GM18507 (cell line): ENCODE measurements around the gene FOXA3.

Source experiments
- DNase-seq: peaks from one replicate; pipeline ENCODE4 v3.0.0; 2011; ENCODE audit warnings: low read depth; ENCODE audit not compliant: insufficient read length; ENCODE audit errors: extremely low spot score
- FAIRE-seq: peaks from 2 replicates; lab custom pipeline; 2011; peaks lifted over from hg19 to GRCh38; lab: Jason Lieb, UNC

FOXA3 gene

GRCh38 chr19:45826934-45827333, 37.2 kb upstream of the FOXA3 start:
- no peak for FAIRE-seq
- DNase-seq: no peak

GRCh38 chr19:45827459-45828093, 36.5 kb upstream of the FOXA3 start:
- FAIRE-seq (no peak), DNase-seq (no peak)

GRCh38 chr19:45828523-45828922, 35.6 kb upstream of the FOXA3 start:
- FAIRE-seq (no peak), DNase-seq (no peak)

- FAIRE-seq (no peak), DNase-seq (no peak)
Observed at GRCh38 chr19:45828945-45829344, 35.2 kb upstream of the FOXA3 start.

DNA sequence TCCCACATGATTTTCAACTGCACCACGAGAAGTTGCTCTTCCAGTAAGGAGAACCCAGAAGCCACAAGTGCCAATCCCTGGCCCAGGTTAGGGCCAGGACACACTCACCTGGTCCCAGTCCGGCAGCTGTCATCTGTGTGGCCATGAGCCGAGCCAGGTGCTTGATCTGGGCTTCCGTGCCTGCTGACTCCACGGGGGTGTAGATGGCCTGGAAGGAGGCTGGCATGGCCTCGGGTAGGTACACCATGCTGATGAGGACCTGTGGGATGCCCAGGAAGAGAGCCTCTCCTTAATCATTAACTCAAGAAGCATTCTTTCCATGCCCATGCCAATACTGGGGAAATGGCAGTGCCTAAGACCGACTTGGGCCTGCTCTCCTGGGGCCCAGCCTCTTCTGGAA, 29.2 kb upstream of the FOXA3 start:
- FAIRE-seq: no peak

DNA sequence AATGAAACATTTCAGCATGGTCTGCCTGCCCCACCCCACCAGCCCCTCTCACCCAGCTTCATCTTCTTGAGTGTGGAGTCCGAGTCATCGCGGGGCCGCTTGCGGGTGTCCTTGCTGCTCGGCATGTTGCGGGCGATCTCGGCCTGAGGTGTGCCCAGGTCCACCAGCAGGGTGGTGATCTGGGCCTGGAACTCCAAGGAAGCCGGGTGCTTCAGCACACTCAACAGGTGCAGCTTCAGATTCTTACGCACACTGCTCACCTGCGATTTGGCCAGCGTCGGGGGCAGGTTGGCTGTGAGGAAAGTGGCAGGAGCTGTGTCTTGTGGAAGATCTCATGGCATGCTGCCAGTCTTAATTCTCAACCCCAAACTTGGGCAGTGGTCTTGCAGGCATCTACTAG, 21.9 kb upstream of the FOXA3 start:
- FAIRE-seq: no peak
- DNase-seq: no peak

More for the DNA sequence above, 29.2 kb upstream of the FOXA3 start:
- DNase-seq: no peak

DNA sequence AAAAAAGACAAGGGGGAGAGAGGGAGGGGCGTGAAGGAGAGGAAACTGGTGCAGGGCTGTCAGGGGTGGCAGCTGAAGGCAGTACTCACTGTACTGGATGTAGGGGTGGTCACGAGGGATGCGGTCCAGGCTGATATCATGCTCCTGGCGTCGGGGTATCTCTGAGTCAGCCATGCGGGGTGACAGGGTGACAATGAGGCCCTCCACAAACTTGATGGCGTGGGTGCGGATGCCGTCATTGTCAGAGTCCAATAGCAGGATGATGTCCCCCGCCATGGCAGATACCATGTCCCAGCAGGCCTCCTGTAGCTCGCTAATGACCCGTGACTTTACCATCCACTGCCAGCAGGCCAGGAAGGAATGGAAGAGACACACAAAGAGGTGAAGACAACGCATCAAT, 16.5 kb upstream of the FOXA3 start:
- no peak for DNase-seq
- no peak for FAIRE-seq

- FAIRE-seq (no peak), DNase-seq (no peak)
Observed at GRCh38 chr19:45848922-45849321, 15.2 kb upstream of the FOXA3 start.

- no peak for DNase-seq
- no peak for FAIRE-seq
Observed at GRCh38 chr19:45852145-45852750, 11.9 kb upstream of the FOXA3 start.

- DNase-seq: no peak
- no peak for FAIRE-seq
Observed at GRCh38 chr19:45852983-45853382, 11.1 kb upstream of the FOXA3 start.

DNA sequence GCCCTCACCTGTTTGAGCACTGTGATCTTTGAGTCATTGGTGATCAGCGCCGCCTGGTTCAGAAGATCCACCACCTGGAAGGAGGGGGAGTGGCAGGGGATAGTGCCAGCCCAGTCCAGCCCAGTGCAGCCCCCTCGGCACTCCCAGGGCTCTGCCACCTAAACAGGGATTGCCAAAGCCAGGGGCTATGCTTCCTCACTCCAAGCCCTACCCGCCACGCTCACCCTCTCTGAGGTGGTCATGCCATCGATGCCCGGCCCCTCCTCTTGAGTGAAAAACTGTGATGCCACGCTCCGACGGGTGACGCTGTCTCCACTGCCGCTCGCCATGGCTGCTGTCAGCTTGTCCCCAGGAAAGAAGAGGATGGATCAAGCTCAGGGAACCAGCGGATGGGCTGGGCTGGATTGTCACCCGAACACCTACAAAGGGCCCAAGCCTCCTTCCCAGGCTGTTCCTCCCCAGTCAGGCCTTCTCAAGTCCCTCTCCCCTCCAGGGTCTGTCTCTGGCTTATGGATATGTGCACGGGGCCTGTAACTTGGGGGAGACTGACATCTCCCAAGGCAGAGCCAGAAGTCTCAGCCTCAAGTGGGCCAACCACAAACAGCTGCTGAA, 9.9 kb upstream of the FOXA3 start:
- DNase-seq (no peak), FAIRE-seq (no peak)

DNA sequence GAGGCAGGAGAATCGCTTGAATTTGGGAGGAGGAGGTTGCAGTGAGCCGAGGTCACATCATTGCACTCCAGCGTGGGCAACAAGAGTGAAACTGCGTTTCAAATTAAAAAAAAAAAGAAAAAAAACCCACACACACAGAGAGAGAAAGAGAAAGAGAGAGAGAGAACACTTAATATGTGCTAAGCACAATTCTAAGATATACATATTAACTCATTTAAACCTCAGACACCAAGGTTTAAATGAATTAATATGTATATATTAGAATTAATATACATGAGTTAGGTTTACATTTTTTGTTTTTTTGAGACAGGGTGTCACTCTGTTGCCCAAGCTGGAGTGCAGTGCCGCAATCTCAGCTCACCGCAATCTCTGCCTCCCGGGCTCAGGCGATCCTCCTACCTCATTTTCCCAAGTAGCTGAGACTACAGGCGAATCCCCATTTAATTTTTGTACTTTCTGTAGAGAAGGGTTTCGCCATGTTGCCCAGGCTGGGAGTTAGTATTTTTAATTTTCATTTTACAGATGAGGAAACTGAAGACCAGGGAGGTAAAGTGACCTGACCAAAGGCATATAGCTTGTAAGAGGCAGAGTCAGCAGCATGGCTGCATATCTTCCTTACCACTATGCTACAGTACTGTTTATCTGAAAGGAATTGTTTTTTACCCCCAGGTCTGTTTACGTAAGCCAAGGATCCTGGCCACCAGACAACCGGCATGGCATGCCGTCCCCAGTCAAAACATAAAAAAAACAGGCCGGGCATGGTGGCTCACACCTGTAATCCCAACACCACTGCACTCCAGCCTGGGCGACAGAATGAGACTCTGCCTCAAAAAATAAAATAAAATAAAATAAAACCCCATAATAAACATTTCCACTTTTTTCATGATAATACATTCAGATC, 3.5 kb upstream of the FOXA3 start:
- no peak for FAIRE-seq
- no peak for DNase-seq

- FAIRE-seq (no peak), DNase-seq (no peak)
Observed at GRCh38 chr19:45862271-45862563, 1.9 kb upstream of the FOXA3 start.

DNA sequence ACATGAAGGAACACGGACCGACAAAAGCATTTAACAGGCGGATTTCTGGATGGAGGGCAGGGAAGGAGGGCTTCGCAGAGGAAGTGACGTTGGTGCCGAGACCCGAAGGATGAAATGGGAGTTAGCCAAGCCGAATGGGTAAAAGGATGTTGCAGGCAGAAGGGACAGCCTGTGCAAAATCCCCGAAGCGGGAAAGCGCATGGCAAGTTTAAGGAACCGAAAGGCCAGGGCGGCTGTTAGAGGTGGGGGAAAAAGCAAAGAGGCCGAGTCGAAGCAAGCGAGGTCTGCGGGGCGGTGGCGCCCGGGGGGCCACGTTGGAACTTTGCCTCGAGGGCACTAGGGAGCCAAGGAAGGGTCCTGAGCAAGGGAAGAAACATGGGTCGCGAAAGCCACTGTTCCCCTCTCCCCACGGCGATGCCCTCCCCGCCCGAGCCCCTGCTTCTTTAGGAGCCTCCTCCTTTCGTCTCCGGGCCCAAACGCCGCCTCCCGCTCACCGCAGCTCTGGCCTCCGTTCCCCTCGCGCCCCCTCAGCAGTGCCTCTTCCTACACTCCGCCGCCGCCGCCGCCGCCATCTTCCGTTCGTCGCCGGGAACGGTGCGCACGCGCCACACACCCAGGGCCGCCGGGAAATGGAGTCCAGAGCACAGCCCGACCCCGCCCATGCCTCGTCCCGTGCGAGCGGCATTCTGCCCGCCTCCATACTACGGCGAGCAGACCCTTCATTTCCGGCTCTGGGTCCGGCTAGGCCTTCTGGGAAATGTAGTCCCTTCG, 1.4 kb upstream of the FOXA3 start, which contains the start of gene SYMPK:
SYMPK (minus strand) TSS at position 584 of the 771 bp plus-strand sequence. CDS start 8,652 bp downstream, outside the sequence.
- FAIRE-seq (peak; percentile 99), DNase-seq (peak; percentile 99)

DNA sequence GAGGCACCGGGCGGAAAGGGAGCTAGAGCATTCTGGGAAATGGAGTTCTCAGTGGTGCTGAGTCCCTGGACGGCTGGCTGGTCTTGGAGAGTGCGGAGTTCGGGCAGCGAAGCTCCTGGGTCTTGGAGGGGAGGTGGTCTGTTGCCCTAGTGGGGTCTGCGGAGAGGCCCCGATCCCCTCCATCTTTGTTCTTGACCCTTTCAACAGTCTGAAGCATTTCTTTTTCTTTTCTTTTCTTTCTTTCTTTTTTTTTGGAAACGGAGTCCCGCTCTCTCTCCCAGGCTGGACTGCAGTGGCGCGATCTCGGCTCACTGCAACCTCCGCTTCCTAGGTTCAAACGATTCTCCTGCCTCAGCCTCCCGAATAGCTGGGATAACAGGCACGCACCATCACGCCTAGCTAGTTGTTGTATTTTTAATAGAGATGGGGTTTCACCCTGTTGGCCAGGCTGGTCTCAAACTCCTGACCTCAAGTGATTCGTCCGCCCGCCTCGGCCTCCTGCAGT, 739 bp upstream of the FOXA3 start:
- DNase-seq (no peak), FAIRE-seq (no peak)

DNA sequence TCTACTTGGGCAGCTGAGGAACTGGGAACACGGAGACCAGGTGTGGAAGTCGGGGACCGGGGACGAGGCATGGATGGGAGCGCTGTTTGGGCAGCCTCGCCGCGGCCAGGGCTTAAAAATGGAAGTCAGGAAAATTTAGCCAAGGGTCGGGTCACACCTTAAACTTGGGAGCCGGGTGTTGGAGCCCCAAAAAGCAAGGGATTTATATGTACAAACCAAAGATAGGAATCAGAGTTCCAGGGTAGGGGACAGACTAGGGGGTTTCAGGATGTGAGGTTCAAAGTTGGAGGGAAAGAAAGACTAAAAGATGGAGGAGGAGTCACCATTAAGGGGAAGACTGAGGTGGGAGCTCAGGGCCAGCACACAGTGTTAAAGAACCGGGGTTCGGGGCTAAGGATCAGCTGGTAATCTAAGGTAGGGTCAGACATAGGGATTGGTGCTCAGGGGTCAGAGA, 530 bp downstream of the FOXA3 start:
- FAIRE-seq (no peak), DNase-seq (no peak)

DNA sequence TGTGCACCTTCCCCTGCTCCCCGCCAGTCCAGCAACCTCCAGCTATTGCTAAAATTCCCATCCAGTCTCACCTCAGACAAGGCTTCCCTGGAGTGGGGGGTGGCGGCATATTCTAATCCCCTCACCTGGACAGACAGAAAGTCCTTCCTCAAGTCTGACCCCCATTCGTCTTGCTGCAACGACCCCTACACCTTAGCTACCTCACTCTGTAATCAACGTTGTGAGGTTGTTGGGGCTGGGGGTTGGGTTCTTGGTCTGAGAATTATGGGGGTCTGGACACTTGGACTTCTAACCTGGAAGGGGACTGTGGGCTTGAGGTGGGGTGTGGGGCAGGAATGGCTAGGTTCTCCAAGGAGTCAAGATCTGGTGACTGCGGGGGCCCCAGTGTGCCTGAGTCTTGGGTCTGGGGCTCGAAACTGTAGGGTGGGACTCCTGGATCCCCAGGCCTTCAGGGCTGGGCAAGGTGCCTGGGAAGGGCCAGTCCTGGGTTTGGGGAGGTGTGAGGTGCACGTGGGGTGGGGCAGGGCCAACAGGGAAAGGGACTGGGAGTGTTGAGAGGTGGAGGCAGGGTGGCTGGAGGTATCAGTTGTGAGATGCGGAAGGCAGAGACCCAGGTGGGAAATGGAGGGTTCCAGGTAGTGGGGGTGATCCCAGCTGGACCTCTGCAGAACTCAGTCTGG, 1.3 kb downstream of the FOXA3 start:
- FAIRE-seq: no peak
- DNase-seq: no peak

DNA sequence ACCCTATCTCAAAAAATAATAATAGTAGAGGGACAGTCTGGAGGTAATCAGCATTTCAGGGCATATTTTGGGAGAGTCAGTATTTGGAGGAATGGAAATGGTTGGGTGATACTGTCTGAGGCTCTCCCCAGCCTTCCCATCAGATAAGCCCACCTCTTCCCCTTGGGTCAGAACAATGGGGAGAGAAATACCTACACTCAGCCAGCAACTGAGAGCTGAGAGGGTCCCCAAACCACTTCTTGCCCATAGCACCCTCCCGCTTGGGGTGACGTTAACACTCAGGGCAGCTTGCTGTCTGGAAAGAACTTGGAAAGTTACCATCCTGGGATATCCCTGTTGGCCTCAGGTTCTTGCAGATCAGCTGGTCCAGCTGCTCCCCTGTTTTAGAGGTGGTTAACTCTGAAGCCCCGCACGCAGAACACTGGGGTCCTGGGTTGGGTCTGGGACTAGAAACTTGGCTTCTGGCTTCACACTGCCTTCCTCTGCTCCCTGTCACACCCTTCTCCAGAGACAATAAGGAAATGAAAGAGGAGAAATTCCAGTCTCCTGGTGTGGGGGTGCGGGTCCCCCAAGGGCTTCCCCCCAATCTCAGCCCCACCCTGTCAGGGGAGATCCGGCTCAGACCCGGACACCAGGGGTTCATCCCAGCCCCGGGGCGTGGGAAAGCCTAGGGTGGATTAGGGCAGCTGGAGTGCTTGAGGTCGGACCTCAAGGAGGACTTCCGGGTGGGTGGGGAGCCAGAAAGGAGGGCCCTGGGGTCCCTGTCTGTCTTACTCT, 2.5 kb downstream of the FOXA3 start:
- no peak for FAIRE-seq
- DNase-seq: no peak
